CD14-positive monocyte (primary cell): ENCODE measurements around the gene XNDC1N. TPM values are rescaled to one million over a fixed set of nuclear protein-coding genes. Genes with fewer than 3 reads are reported as not detected.

Source experiments
- DNase-seq, 3 donors: peaks; one replicate each; pipeline ENCODE4 v3.0.0-alpha.2; 2011 to 2022
- H2AFZ ChIP-seq: 2 replicates; pipeline ENCODE4 v1.6.0; 2012; ENCODE audit warnings: mild to moderate bottlenecking, low read depth, low read length, inconsistent platforms; ENCODE audit not compliant: insufficient read depth, poor library complexity, severe bottlenecking
- H3K27ac ChIP-seq, 2 donors: 1 replicate in 1 of 2; 2 replicates in 1 of 2; pipeline ENCODE4 v1.5.1; 2012 to 2013; ENCODE audit warnings: low read length in 2 of 2, control low read depth in 1 of 2, inconsistent platforms in 1 of 2, low read depth in 1 of 2, mild to moderate bottlenecking in 1 of 2
- H3K27me3 ChIP-seq, 2 donors: one replicate each; pipeline versions ENCODE4 v1.6.0 to v1.6.1; 2011 to 2013; ENCODE audit warnings: low read length in 2 of 2; ENCODE audit not compliant: control insufficient read depth in 2 of 2, insufficient read depth in 2 of 2
- H3K36me3 ChIP-seq, 2 donors: replicated peaks in 1 of 2; 1 replicate in 1 of 2; 2 replicates in 1 of 2; pipeline versions ENCODE4 v1.5.1 to v1.6.1; 2012 to 2013; ENCODE audit warnings: low read length in 2 of 2, control low read depth in 1 of 2, inconsistent platforms in 1 of 2, mild to moderate bottlenecking in 1 of 2; ENCODE audit not compliant: insufficient read depth in 2 of 2, control insufficient read depth in 1 of 2
- H3K4me1 ChIP-seq, 2 donors: 1 replicate in 1 of 2; 2 replicates in 1 of 2; pipeline versions ENCODE4 v1.5.1 to v1.6.1; 2012 to 2013; ENCODE audit warnings: low read length in 2 of 2, control low read depth in 1 of 2, inconsistent platforms in 1 of 2, mild to moderate bottlenecking in 1 of 2, moderate library complexity in 1 of 2; ENCODE audit not compliant: insufficient read depth in 2 of 2, control insufficient read depth in 1 of 2
- H3K4me2 ChIP-seq: replicated peaks from 2 replicates; pipeline ENCODE3; 2012; ENCODE audit warnings: low read length, moderate library complexity, mild to moderate bottlenecking; ENCODE audit not compliant: poor library complexity, severe bottlenecking; ENCODE audit errors: extremely low read depth
- H3K4me3 ChIP-seq, 3 experiments: fragments of 200-600 bp in 1 of 3; sonication (generic) in 1 of 3; replicated peaks in 1 of 3; 1 replicate in 2 of 3; 2 replicates in 1 of 3; pipeline ENCODE4 v1.5.1; 2011 to 2013; ENCODE audit warnings: low read length in 3 of 3, mild to moderate bottlenecking in 3 of 3, control low read depth in 2 of 3, low read depth in 2 of 3, inconsistent platforms in 1 of 3, moderate library complexity in 1 of 3
- H3K79me2 ChIP-seq: 2 replicates; pipeline ENCODE4 v1.6.0; 2012; ENCODE audit warnings: mild to moderate bottlenecking, control low read depth, inconsistent platforms, low read length, moderate library complexity; ENCODE audit not compliant: insufficient read depth
- H3K9ac ChIP-seq: 2 replicates; pipeline ENCODE4 v1.6.0; 2017; ENCODE audit warnings: low read length, mild to moderate bottlenecking; ENCODE audit not compliant: insufficient read depth, poor library complexity, severe bottlenecking
- H3K9me3 ChIP-seq, 2 donors: replicated peaks in 1 of 2; 1 replicate in 1 of 2; 2 replicates in 1 of 2; pipeline versions ENCODE4 v1.5.1 to v1.6.1; 2012 to 2013; ENCODE audit warnings: low read length in 2 of 2, control low read depth in 1 of 2; ENCODE audit not compliant: control insufficient read depth in 1 of 2, insufficient read depth in 1 of 2
- H4K20me1 ChIP-seq: 2 replicates; pipeline ENCODE4 v1.6.0; 2012; ENCODE audit warnings: mild to moderate bottlenecking, low read length, control low read depth, moderate library complexity; ENCODE audit not compliant: insufficient read depth
- H3K27ac Mint-ChIP-seq, 7 donors: one replicate each; pipeline ENCODE4 v1.8.0; 2020; ENCODE audit warnings: mild to moderate bottlenecking in 7 of 7, mixed read lengths in 7 of 7, moderate library complexity in 6 of 7, inconsistent platforms in 2 of 7
- H3K27me3 Mint-ChIP-seq, 3 donors: one replicate each; pipeline ENCODE4 v1.8.0; 2021 to 2022; ENCODE audit warnings: low read depth in 3 of 3, mild to moderate bottlenecking in 3 of 3, mixed read lengths in 3 of 3, moderate library complexity in 3 of 3, inconsistent platforms in 1 of 3
- H3K36me3 Mint-ChIP-seq, 2 donors: one replicate each; pipeline ENCODE4 v1.8.0; 2020; ENCODE audit warnings: mixed read lengths in 2 of 2, inconsistent platforms in 1 of 2, mild to moderate bottlenecking in 1 of 2
- H3K4me1 Mint-ChIP-seq: one replicate; pipeline ENCODE4 v1.8.0; 2020; ENCODE audit warnings: mild to moderate bottlenecking, mixed read lengths
- H3K4me3 Mint-ChIP-seq, 2 donors: one replicate each; pipeline ENCODE4 v1.8.0; 2020; ENCODE audit warnings: mild to moderate bottlenecking in 2 of 2, mixed read lengths in 2 of 2, moderate library complexity in 1 of 2
- H3K9me3 Mint-ChIP-seq, 7 donors: one replicate each; pipeline ENCODE4 v1.8.0; 2020 to 2022; ENCODE audit warnings: mixed read lengths in 7 of 7, mild to moderate bottlenecking in 6 of 7, moderate library complexity in 6 of 7, inconsistent platforms in 2 of 7
- WGBS: methylation state at CpG from one replicate; pipeline ENCODE4 v1.1.5; 2013; ENCODE audit warnings: missing lambda C conversion rate; ENCODE audit not compliant: insufficient coverage; 5-methylcytosine and 5-hydroxymethylcytosine counted together
- intact Hi-C, 2 donors: fragments of 100-400 bp; cut with micrococcal nuclease; formaldehyde crosslinking; loops; one replicate each; pipeline versions ENCODE4 v1.15.0 to v1.15.1; 2023
- polyA plus RNA-seq, 3 donors: library from polyadenylated mRNA; depleted of rRNA in 1 of 3; unstranded in 2 of 3; stranded (reverse) in 1 of 3; fragments of 300-500 nt in 2 of 3; fragments of >200 nt in 1 of 3; fragmentation: Illumina TruSeq in 2 of 3; gene quantifications; 1 replicate in 2 of 3; 2 replicates in 1 of 3; pipeline ENCODE4 v1.2.3, GENCODE V29; 2012 to 2021
- TF ChIP-seq, protein P1 (sequence below): fragments of 200-600 bp; IDR thresholded peaks from one replicate; pipeline ENCODE4 v1.8.0; 2022; ENCODE audit warnings: antibody characterized with exemption, mild to moderate bottlenecking

XNDC1N gene
- polyA plus RNA-seq, 3 donors, result 0.80 to 2.1 (median 0.99) TPM

DNA sequence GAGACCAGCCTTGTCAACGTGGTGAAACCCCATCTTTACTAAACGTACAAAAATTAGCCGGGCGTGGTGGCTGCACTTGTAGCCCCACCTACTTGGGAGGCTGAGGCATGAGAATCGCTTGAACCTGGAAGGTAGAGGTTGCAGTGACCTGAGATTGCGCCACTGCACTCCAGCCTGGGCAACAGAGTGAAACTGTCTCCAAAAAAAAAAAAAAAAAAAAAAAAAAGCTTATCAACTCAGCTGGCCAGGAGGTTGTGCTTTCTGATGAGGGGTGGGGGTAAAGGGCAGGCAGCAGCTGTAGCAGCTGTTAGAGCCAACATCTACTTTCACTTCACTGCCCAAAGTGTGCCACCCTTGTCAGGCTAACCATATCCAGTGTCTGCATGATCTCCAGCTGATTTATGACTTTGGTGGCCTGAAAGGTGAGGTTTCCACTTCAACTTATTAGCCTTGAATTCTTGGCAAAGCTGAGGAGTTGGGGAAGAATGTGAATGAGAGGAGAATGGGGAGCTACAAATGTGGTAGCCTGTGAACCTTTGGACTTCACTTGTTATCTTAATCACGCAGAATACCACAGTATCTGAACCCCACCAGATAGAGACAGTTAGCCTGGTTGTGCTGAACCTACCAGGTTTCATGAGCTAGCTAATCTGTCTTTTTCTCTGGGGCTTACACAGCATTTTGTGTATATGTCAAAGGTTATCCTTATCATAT is 20.1 kb upstream of the XNDC1N start:
- no peak for DNase-seq
- no peaks in the 10 kb centered on the region for H3K27me3 ChIP-seq
- peaks cover 12% of the 10 kb centered on the region for H3K79me2 ChIP-seq
- H3K9me3 ChIP-seq, result no peaks in the 10 kb centered on the region
- intact Hi-C loops, result no loop called here
- no peak overlapping the region for H3K4me3 Mint-ChIP-seq
- no peak overlapping the region for H3K4me3 ChIP-seq
- no peak overlapping the region for H3K9ac ChIP-seq
- H3K9me3 Mint-ChIP-seq, result no peaks in the 10 kb centered on the region
- TF ChIP-seq, protein P1, sequence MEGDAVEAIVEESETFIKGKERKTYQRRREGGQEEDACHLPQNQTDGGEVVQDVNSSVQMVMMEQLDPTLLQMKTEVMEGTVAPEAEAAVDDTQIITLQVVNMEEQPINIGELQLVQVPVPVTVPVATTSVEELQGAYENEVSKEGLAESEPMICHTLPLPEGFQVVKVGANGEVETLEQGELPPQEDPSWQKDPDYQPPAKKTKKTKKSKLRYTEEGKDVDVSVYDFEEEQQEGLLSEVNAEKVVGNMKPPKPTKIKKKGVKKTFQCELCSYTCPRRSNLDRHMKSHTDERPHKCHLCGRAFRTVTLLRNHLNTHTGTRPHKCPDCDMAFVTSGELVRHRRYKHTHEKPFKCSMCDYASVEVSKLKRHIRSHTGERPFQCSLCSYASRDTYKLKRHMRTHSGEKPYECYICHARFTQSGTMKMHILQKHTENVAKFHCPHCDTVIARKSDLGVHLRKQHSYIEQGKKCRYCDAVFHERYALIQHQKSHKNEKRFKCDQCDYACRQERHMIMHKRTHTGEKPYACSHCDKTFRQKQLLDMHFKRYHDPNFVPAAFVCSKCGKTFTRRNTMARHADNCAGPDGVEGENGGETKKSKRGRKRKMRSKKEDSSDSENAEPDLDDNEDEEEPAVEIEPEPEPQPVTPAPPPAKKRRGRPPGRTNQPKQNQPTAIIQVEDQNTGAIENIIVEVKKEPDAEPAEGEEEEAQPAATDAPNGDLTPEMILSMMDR, result no peak
- peaks cover 0 to 13% of the 10 kb centered on the region in 2 donors for H3K36me3 ChIP-seq
- H2AFZ ChIP-seq, result no peak overlapping the region
- H3K27me3 Mint-ChIP-seq, result peaks cover 0 to 2% (median 0%) of the 10 kb centered on the region in 3 donors
- peak overlapping the region in 2 of 7 donors; percentile 67 to 82 for H3K27ac Mint-ChIP-seq
- peaks cover 33% of the 10 kb centered on the region for H4K20me1 ChIP-seq
- no peak overlapping the region for H3K27ac ChIP-seq
- peaks cover 7 to 25% of the 10 kb centered on the region in 2 donors for H3K36me3 Mint-ChIP-seq
- peaks cover 16% of the 10 kb centered on the region for H3K4me1 Mint-ChIP-seq
- H3K4me2 ChIP-seq, result no peak overlapping the region
- 100% methylated on average over 2 of the region's 7 CpGs for WGBS
- H3K4me1 ChIP-seq, result no peaks in the 10 kb centered on the region

DNA sequence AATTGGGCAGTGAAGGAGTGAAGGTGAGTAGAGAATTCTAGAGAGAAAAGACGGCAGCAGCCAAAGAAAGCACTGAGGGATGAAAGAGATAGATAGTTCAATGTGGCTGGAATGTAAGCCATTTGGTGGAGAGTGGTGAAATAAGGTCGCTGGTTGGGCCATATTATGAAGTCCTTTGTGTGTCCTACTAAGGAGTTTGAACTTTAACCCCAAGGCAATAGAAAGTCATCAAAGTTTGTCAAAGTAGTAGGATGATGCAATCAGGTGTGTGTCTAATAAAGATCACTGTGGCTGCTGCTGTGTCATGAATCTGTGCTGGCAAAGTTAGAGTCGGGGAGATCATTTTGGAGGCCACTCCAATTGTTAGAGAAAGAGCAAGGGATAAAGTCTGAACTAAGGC is 19.1 kb upstream of the XNDC1N start:
- H2AFZ ChIP-seq, result no peak overlapping the region
- H3K36me3 ChIP-seq, result peaks cover 0 to 13% of the 10 kb centered on the region in 2 donors
- TF ChIP-seq, protein P1, result no peak
- H3K79me2 ChIP-seq, result peaks cover 12% of the 10 kb centered on the region
- Mint-ChIP-seq H3K9me3 (no peaks in the 10 kb centered on the region), H3K36me3 (peaks cover 7 to 25% of the 10 kb centered on the region in 2 donors), H3K27me3 (peaks cover 0 to 2% (median 0%) of the 10 kb centered on the region in 3 donors), H3K4me3 (no peak overlapping the region), H3K27ac (peak overlapping the region in 2 of 7 donors; percentile 6 to 48), H3K4me1 (peaks cover 16% of the 10 kb centered on the region)
- no peaks in the 10 kb centered on the region for H3K4me1 ChIP-seq
- no peak overlapping the region for H3K4me2 ChIP-seq
- intact Hi-C loops, result no loop called here
- peaks cover 27% of the 10 kb centered on the region for H4K20me1 ChIP-seq
- 96% methylated on average over 2 of the region's 3 CpGs for WGBS
- no peaks in the 10 kb centered on the region for H3K27me3 ChIP-seq
- no peak overlapping the region for H3K9ac ChIP-seq
- DNase-seq, result peak in 1 of 3 donors; percentile 4
- H3K9me3 ChIP-seq, result no peaks in the 10 kb centered on the region
- H3K4me3 ChIP-seq, result no peak overlapping the region
- no peak overlapping the region for H3K27ac ChIP-seq
